T-cell (primary cell): ENCODE results near the gene GFER. TPM values are rescaled to one million over a fixed set of nuclear protein-coding genes. Genes with fewer than 3 reads are reported as not detected.

Experiments
- ATAC-seq, 4 experiments: fragments of 200-7000 bp in 3 of 4; fragments of 150-1000 bp in 1 of 4; cut with Tn5 transposase; replicated peaks in 1 of 4; 1 replicate in 3 of 4; 2 replicates in 1 of 4; pipeline ENCODE4 v1.10.0; 2021; ENCODE audit warnings: moderate library complexity in 3 of 4, mild to moderate bottlenecking in 2 of 4, moderate number of reproducible peaks in 1 of 4
- CTCF ChIA-PET, 2 donors: fragments of 300-600 bp; sonication (Branson Sonifier 250); formaldehyde crosslinking; loops; one replicate each; lab custom pipeline; 2022; ENCODE audit warnings: antibody characterized with exemption in 2 of 2; lab: Charles Lee
- POLR2A ChIA-PET, 2 donors: fragments of 300-600 bp; sonication (Branson Sonifier 250); formaldehyde crosslinking; loops; one replicate each; lab custom pipeline; 2022; ENCODE audit warnings: antibody characterized with exemption in 2 of 2; lab: Charles Lee
- DNase-seq, 35 experiments: peaks; one replicate each; pipeline versions ENCODE4 v3.0.0 to v3.0.0-alpha.2; 2013 to 2023
- H3K27ac ChIP-seq: one replicate; pipeline ENCODE4 v1.5.1; 2013; ENCODE audit warnings: low read length
- H3K27me3 ChIP-seq, 2 experiments: replicated peaks in 1 of 2; 1 replicate in 1 of 2; 2 replicates in 1 of 2; pipeline versions ENCODE4 v1.6.1 to v1.7.0; 2013; ENCODE audit warnings: low read length in 1 of 2, mixed read lengths in 1 of 2; ENCODE audit not compliant: control insufficient read depth in 2 of 2, insufficient read depth in 2 of 2; ENCODE audit errors: extremely low read depth in 1 of 2
- H3K36me3 ChIP-seq, 2 donors: 1 replicate in 1 of 2; 2 replicates in 1 of 2; pipeline versions ENCODE4 v1.6.1 to v1.7.0; 2013; ENCODE audit warnings: low read length in 1 of 2; ENCODE audit not compliant: control insufficient read depth in 2 of 2, insufficient read depth in 1 of 2; ENCODE audit errors: extremely low read depth in 1 of 2
- H3K4me1 ChIP-seq, 2 experiments: 1 replicate in 1 of 2; 2 replicates in 1 of 2; pipeline versions ENCODE4 v1.6.1 to v1.7.0; 2013; ENCODE audit warnings: low read length in 2 of 2, mixed read lengths in 1 of 2; ENCODE audit not compliant: insufficient read depth in 2 of 2, control insufficient read depth in 1 of 2; ENCODE audit errors: extremely low read depth in 1 of 2
- H3K4me3 ChIP-seq, 2 donors: 1 replicate in 1 of 2; 2 replicates in 1 of 2; pipeline versions ENCODE4 v1.5.1 to v1.7.0; 2013; ENCODE audit warnings: mild to moderate bottlenecking in 2 of 2, low read length in 1 of 2, moderate library complexity in 1 of 2; ENCODE audit not compliant: control insufficient read depth in 1 of 2; ENCODE audit errors: extremely low read depth in 1 of 2
- H3K9me3 ChIP-seq: 2 replicates; pipeline ENCODE4 v1.7.0; 2013
- H3K27ac Mint-ChIP-seq, 2 donors: one replicate each; pipeline ENCODE4 v1.8.0; 2020 to 2021; ENCODE audit warnings: mild to moderate bottlenecking in 2 of 2, mixed read lengths in 2 of 2
- H3K27me3 Mint-ChIP-seq, 2 donors: one replicate each; pipeline ENCODE4 v1.8.0; 2021 to 2022; ENCODE audit warnings: mixed read lengths in 2 of 2
- H3K36me3 Mint-ChIP-seq: one replicate; pipeline ENCODE4 v1.8.0; 2021; ENCODE audit warnings: mixed read lengths
- H3K4me1 Mint-ChIP-seq, 3 donors: one replicate each; pipeline ENCODE4 v1.8.0; 2020 to 2022; ENCODE audit warnings: mixed read lengths in 3 of 3, mild to moderate bottlenecking in 1 of 3
- H3K4me3 Mint-ChIP-seq, 3 donors: one replicate each; pipeline ENCODE4 v1.8.0; 2020 to 2022; ENCODE audit warnings: mild to moderate bottlenecking in 3 of 3, mixed read lengths in 3 of 3, moderate library complexity in 3 of 3
- H3K9me3 Mint-ChIP-seq, 3 donors: one replicate each; pipeline ENCODE4 v1.8.0; 2020 to 2022; ENCODE audit warnings: mixed read lengths in 3 of 3
- WGBS: methylation state at CpG from one replicate; pipeline ENCODE4 v1.1.5; 2013; ENCODE audit warnings: missing lambda C conversion rate; ENCODE audit not compliant: insufficient coverage; 5-methylcytosine and 5-hydroxymethylcytosine counted together
- total RNA-seq, 35 experiments: library from RNA in 6 of 35; stranded (reverse) in 6 of 35; fragments of 120-200 nt in 1 of 35; gene quantifications; one replicate each; pipeline versions ENCODE4 v1.2.1 to v1.2.4 and lab custom pipeline; 2013 to 2026

The GFER gene
- total RNA-seq, 5 donors from 2014 or later (not counting 1 experiment from before 2014, with no cell fraction given): 16.1 to 31.9 (median 22.0) TPM

DNA sequence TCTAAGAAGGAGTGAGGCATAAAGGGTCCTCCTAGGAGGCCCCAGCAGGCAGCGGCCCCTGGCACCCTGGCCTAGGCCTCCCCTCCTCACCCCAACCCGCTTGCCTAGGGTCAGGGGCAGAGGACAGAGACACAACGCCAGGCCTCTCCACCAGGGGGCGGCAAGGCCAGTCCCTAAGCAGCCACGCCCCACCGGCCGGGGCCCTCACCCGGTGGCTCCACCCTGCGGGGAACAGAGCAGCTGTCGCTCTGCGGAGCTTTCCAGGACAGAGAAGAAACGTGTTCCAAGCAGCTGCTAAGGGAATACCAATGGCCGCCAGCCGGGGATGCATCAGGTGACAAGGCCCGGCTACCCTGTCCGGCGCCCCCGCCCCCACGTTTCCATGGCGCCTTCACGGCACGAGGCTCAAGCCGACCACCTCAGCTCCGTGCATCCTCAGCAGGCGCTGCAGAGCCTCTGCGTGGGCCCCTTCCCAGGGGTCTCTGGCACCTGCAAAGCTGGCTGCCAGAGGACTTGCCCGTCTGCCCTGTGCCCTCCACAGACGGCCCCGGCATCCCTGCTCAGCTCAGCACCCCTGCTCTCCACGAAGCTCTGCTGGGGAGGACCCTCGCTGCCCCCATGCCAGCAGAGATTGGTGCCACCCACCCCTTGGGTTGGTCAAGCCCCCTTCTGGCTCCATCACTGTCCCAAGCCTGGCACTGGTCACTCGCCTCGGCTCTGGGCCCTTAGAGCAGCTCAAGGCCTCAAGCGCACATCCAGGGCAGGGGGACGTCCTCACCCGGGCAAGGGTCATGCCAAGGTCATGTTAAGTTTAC lies 20.0 kb downstream of the GFER start:
- WGBS: 41% methylated on average over 32 of the region's 36 CpGs

DNA sequence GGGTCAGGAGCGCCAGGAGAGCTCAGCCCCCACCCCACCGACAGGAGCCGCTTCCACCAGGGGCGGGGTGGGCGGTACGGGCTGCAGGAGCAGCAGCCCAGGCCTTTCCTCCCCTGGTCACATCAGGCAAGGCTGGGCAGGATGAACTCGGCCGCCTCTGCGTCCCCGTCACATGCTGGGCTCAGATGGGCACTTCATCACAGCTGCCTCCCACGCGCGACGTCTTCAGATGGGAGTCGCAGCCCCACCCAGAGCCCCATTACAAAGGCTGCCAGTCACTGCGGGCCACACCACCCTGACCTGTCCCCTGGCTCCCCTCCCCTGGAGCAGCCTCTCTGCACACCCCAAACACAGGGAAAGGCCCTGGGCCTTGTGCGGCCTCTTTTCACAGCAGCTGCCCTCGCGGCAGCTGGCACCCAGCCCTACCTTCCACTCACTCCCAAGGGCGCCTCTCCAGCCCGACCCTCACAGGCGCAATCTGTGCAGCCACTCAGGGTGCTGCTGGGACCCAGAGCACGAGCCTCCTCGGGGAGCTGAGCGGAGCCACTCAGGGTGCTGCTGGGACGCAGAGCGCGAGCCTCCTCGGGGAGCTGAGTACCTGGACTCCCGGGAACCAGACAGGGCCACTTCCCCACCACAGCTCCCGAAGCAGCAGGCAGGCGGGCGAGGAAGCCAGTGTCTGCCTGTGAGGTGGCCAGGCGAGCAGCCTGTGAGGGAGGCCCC lies 21.0 kb downstream of the GFER start:
- H3K27me3 Mint-ChIP-seq: no peaks in the 10 kb centered on the region
- H3K9me3 Mint-ChIP-seq: no peaks in the 10 kb centered on the region
- no peak overlapping the region for H3K4me3 Mint-ChIP-seq
- POLR2A ChIA-PET: interaction anchor here (0.5 to 0.9 kb wide), 2 partner anchors 40 to 517 kb away, joined by 3 to 4 read pairs; partner anchors contain the start of gene RPS2 (in 1 of the 2)
- H3K4me3 ChIP-seq: no peak overlapping the region
- DNase-seq (no peak), ATAC-seq (no peak)
- CTCF ChIA-PET: interaction anchor here (0.6 to 1.5 kb wide), 5 partner anchors 12 to 150 kb away, joined by 3 to 6 read pairs (median 4); partner anchors contain the start of genes MSRB1 (in 1 of the 2) and TRAF7 (in 1 of the 2)
- H3K36me3 ChIP-seq: peaks cover 21 to 37% of the 10 kb centered on the region in 2 donors
- H3K36me3 Mint-ChIP-seq: peaks cover 8% of the 10 kb centered on the region
- H3K27me3 ChIP-seq: no peaks in the 10 kb centered on the region
- WGBS: 90% methylated on average over 27 of the region's 34 CpGs
- H3K27ac ChIP-seq: no peak overlapping the region
- H3K27ac Mint-ChIP-seq: no peak overlapping the region
- no peaks in the 10 kb centered on the region for H3K9me3 ChIP-seq
- peaks cover 36 to 45% (median 37%) of the 10 kb centered on the region in 3 donors for H3K4me1 Mint-ChIP-seq
- H3K4me1 ChIP-seq: peaks cover 14 to 61% of the 10 kb centered on the region in 2 experiments

More for the DNA sequence above, 20.0 kb downstream of the GFER start:
- no peaks in the 10 kb centered on the region for H3K9me3 ChIP-seq
- ChIA-PET POLR2A (interaction anchor here (0.5 to 0.9 kb wide), 2 partner anchors 39 to 518 kb away, joined by 3 to 4 read pairs; partner anchors contain the start of gene RPS2 (in 1 of the 2)), CTCF (interaction anchor here (0.6 to 1.5 kb wide), 7 partner anchors 12 to 586 kb away, joined by 3 to 8 read pairs (median 4); partner anchors contain the start of genes MSRB1 (in 1 of the 2) and TRAF7 (in 1 of the 2))
- H3K4me3 ChIP-seq: no peak overlapping the region
- peaks cover 8% of the 10 kb centered on the region for H3K36me3 Mint-ChIP-seq
- H3K9me3 Mint-ChIP-seq: no peaks in the 10 kb centered on the region
- H3K27me3 Mint-ChIP-seq: no peaks in the 10 kb centered on the region
- no peaks in the 10 kb centered on the region for H3K27me3 ChIP-seq
- H3K4me1 ChIP-seq: peaks cover 13 to 59% of the 10 kb centered on the region in 2 experiments
- no peak overlapping the region for H3K27ac Mint-ChIP-seq
- H3K27ac ChIP-seq: no peak overlapping the region
- no peak overlapping the region for H3K4me3 Mint-ChIP-seq
- peaks cover 26 to 46% of the 10 kb centered on the region in 2 donors for H3K36me3 ChIP-seq
- DNase-seq (peak; percentile 67 to 91 (median 83)), ATAC-seq (peak; percentile 88 to 93 (median 90))
- peaks cover 36 to 45% (median 36%) of the 10 kb centered on the region in 3 donors for H3K4me1 Mint-ChIP-seq

DNA sequence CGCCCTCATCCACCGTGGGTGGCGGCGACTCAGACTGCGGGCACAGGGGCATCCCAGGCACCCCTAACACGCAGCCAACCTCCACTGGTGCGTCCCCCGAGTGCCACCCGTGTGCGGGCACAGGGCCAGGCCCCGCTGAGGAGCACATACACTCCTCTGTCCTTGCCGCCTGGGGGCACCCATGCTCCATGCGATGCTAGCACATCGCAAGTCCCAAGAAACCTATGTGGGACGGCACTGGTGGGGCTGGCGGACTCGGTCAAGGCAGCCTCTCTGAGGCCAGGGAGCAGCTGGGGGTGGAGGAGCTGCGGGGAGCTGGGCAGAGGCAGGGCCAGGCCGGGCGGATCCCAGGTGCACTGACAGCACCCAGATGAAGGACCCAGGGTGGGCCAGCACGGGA lies 21.7 kb downstream of the GFER start:
- H3K4me1 Mint-ChIP-seq: peaks cover 41 to 52% (median 42%) of the 10 kb centered on the region in 3 donors
- no peak for DNase-seq
- Histone ChIP-seq H3K9me3 (no peaks in the 10 kb centered on the region), H3K4me1 (peaks cover 19 to 68% of the 10 kb centered on the region in 2 experiments), H3K27me3 (no peaks in the 10 kb centered on the region), H3K36me3 (peaks cover 21 to 32% of the 10 kb centered on the region in 2 donors), H3K4me3 (no peak overlapping the region), H3K27ac (no peak overlapping the region)
- peak overlapping the region in 1 of 3 donors; percentile 58 for H3K4me3 Mint-ChIP-seq
- H3K27ac Mint-ChIP-seq: no peak overlapping the region
- CTCF ChIA-PET: interaction anchor here in 1 of 2 donors (0.6 kb wide), 1 partner anchor 127 kb away, joined by 4 read pairs; no protein-coding TSS in a partner anchor
- H3K36me3 Mint-ChIP-seq: peaks cover 8% of the 10 kb centered on the region
- ATAC-seq: no peak
- 86% methylated on average over 21 of the region's 21 CpGs for WGBS
- no peaks in the 10 kb centered on the region for H3K27me3 Mint-ChIP-seq
- POLR2A ChIA-PET: no interaction called here
- H3K9me3 Mint-ChIP-seq: no peaks in the 10 kb centered on the region

DNA sequence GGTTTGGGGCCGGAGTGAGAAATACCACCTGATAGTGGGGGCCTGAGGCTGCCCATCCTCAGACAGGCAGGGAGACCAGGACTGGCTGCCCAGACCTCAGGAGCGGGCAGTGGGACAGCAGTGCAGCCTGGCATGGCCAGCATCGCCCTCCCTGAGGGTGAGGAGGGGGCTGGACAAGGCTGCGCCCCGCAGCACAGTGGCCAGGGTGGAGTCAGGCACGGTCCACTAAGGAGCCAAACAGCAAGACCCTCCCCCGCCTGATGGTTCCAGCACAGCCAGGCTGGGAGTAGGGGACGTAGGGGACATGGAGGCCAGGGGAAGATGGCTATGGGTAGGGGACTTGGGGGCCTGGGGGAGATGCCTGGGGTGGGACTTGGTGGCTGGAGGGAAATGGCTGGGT lies 22.3 kb downstream of the GFER start:
- H3K27me3 ChIP-seq: no peaks in the 10 kb centered on the region
- Mint-ChIP-seq H3K4me3 (peak overlapping the region in 2 of 3 donors; percentile 9 to 58), H3K36me3 (peaks cover 5% of the 10 kb centered on the region), H3K27me3 (no peaks in the 10 kb centered on the region), H3K9me3 (no peaks in the 10 kb centered on the region), H3K4me1 (peaks cover 41 to 52% (median 42%) of the 10 kb centered on the region in 3 donors), H3K27ac (no peak overlapping the region)
- H3K36me3 ChIP-seq: peaks cover 19 to 26% of the 10 kb centered on the region in 2 donors
- no peak overlapping the region for H3K27ac ChIP-seq
- ChIA-PET POLR2A (no interaction called here), CTCF (no interaction called here)
- peaks cover 19 to 70% of the 10 kb centered on the region in 2 experiments for H3K4me1 ChIP-seq
- 97% methylated on average over 7 of the region's 8 CpGs for WGBS
- ATAC-seq (no peak), DNase-seq (no peak)
- H3K9me3 ChIP-seq: no peaks in the 10 kb centered on the region
- H3K4me3 ChIP-seq: no peak overlapping the region

DNA sequence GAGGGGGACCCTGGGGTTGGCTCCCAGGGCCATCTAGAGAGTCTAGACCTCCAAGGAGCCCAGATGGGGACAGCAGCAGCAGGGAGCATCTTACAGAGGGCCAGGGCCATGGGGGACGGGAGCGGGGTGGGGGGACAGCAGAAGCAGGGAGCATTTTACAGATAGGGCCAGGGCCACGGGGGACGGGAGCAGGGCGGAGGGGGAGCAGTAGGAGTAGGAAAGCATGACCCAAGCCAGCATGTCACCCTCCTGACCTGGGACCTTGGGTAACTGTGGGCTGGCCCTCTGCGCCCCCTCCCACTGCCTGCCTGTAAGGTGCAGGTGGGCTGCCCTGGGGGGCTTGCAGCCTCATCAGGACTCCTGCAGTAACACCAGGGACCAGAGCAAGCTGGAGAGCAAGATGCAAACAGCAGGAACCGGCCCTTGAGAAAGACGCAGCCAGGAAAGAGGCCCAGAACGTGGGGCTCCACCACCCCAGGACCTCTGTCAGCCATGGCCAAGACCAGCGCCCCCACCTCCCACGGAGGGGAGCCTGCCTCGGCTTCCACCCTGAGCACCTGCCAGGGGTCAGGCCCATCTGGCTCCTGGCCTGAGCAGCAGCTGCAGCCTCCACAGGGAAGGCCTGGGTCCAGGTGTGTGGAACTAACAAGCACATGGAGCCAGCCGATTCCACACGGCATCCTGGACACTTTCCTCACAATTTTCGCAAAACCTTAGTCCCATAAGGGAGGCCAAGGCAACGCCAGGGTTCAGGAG lies 23.3 kb downstream of the GFER start:
- ATAC-seq (no peak), DNase-seq (no peak)
- Mint-ChIP-seq H3K36me3 (peaks cover 3% of the 10 kb centered on the region), H3K4me3 (peak overlapping the region; percentile 82 to 87 (median 84)), H3K27ac (peak overlapping the region; percentile 44 to 88), H3K27me3 (no peaks in the 10 kb centered on the region), H3K4me1 (peaks cover 41 to 52% (median 42%) of the 10 kb centered on the region in 3 donors), H3K9me3 (no peaks in the 10 kb centered on the region)
- Histone ChIP-seq H3K4me1 (peaks cover 19 to 70% of the 10 kb centered on the region in 2 experiments), H3K27me3 (no peaks in the 10 kb centered on the region), H3K36me3 (peaks cover 12 to 17% of the 10 kb centered on the region in 2 donors), H3K9me3 (no peaks in the 10 kb centered on the region), H3K27ac (peak overlapping the region; percentile 53), H3K4me3 (peak overlapping the region in 1 of 2 donors; percentile 1)
- ChIA-PET CTCF (no interaction called here), POLR2A (no interaction called here)
- 83% methylated on average over 12 of the region's 16 CpGs for WGBS
